Measurements from ENCODE around the gene EMILIN3. TPM values are rescaled to one million over a fixed set of nuclear protein-coding genes. Genes with fewer than 3 reads are reported as not detected.

The EMILIN3 gene
- total RNA-seq, 1 donor from 2014 or later = 3.1 TPM

- DNase-seq = no peak
Measured at GRCh38 chr20:41392295-41392694, 25.7 kb upstream of the EMILIN3 start.

- no peak for DNase-seq
Measured at GRCh38 chr20:41391587-41392001, 25.0 kb upstream of the EMILIN3 start.

- no peak for DNase-seq
Measured at GRCh38 chr20:41390889-41391288, 24.3 kb upstream of the EMILIN3 start.

- DNase-seq = no peak
Measured at GRCh38 chr20:41387444-41387851, 20.8 kb upstream of the EMILIN3 start.

GRCh38 chr20:41386502-41387427, 20.1 kb upstream of the EMILIN3 start:
- DNase-seq = no peak

- DNase-seq = no peak
Measured at GRCh38 chr20:41382791-41383305, 16.2 kb upstream of the EMILIN3 start.

- DNase-seq = no peak
Measured at GRCh38 chr20:41380551-41381193, 14.1 kb upstream of the EMILIN3 start.

- DNase-seq = no peak
Measured at GRCh38 chr20:41379551-41379950, 12.9 kb upstream of the EMILIN3 start.

- DNase-seq = no peak
Measured at GRCh38 chr20:41377275-41377674, 10.7 kb upstream of the EMILIN3 start.

GRCh38 chr20:41376349-41376748, 9.7 kb upstream of the EMILIN3 start:
- no peak for DNase-seq

GRCh38 chr20:41375846-41376245, 9.2 kb upstream of the EMILIN3 start:
- no peak for DNase-seq

GRCh38 chr20:41373931-41374920, 7.6 kb upstream of the EMILIN3 start:
- DNase-seq = no peak

- no peak for DNase-seq
Measured at GRCh38 chr20:41373251-41373783, 6.7 kb upstream of the EMILIN3 start.

- no peak for DNase-seq
Measured at GRCh38 chr20:41371371-41371770, 4.8 kb upstream of the EMILIN3 start.

- DNase-seq = no peak
Measured at GRCh38 chr20:41370176-41370575, 3.6 kb upstream of the EMILIN3 start.

GRCh38 chr20:41369673-41370072, 3.1 kb upstream of the EMILIN3 start:
- DNase-seq = no peak

GRCh38 chr20:41367956-41368355, 1.3 kb upstream of the EMILIN3 start:
- DNase-seq = no peak

GRCh38 chr20:41367393-41367695, 726 bp upstream of the EMILIN3 start:
- no peak for DNase-seq

GRCh38 chr20:41365777-41366545, 657 bp downstream of the EMILIN3 start:
- peak; percentile 21 for DNase-seq

- DNase-seq = no peak
Measured at GRCh38 chr20:41364967-41365765, 1.5 kb downstream of the EMILIN3 start.
